A549 (cell line): ENCODE results near the gene PNPLA7. TPM values are rescaled to one million over a fixed set of nuclear protein-coding genes. Genes with fewer than 3 reads are reported as not detected.

ENCODE experiments used
- ATAC-seq, 2 experiments: fragments of 200-7000 bp in 1 of 2; fragments of >200 bp in 1 of 2; cut with Nextera tagmentation in 1 of 2; cut with Tn5 transposase in 1 of 2; 3 replicates each; pipeline versions ENCODE4 v1.8.0 to v1.9.1; 2018 to 2020; ENCODE audit warnings: mild to moderate bottlenecking in 1 of 2, moderate library complexity in 1 of 2
- CTCF ChIA-PET: fragments of 300-600 bp; sonication (Branson Sonifier 250); formaldehyde crosslinking; extraction: SDS; loops from one replicate; lab custom pipeline; 2021; ENCODE audit warnings: antibody characterized with exemption, inconsistent platforms; lab: Yijun Ruan, JAX
- POLR2A ChIA-PET: fragments of 350-600 bp; formaldehyde crosslinking; extraction: SDS; loops from one replicate; lab custom pipeline; 2021; ENCODE audit warnings: antibody characterized with exemption, inconsistent platforms; lab: Yijun Ruan, JAX
- DNase-seq, 2 experiments: peaks; one replicate each; pipeline versions ENCODE4 v3.0.0 to v3.0.0-alpha.2; 2011 to 2016; ENCODE audit warnings: low read depth in 1 of 2, low spot score in 1 of 2
- FAIRE-seq: peaks from 2 replicates; lab custom pipeline; 2011; peaks lifted over from hg19 to GRCh38; lab: Jason Lieb, UNC
- H3K27ac ChIP-seq, 2 experiments: fragments of >200 bp; sonication (Bioruptor Twin); formaldehyde crosslinking; 3 replicates each; pipeline ENCODE4 v1.5.1; 2016 to 2017
- H3K4me1 ChIP-seq: fragments of >200 bp; sonication (Bioruptor Twin); formaldehyde crosslinking; 3 replicates; pipeline ENCODE4 v1.6.1; 2016
- H3K4me2 ChIP-seq: fragments of >200 bp; sonication (Bioruptor Twin); formaldehyde crosslinking; 3 replicates; pipeline ENCODE4 v1.6.1; 2016
- H3K4me3 ChIP-seq: fragments of >200 bp; sonication (Bioruptor Twin); formaldehyde crosslinking; 3 replicates; pipeline ENCODE4 v1.5.1; 2016
- H3K9me3 ChIP-seq: fragments of >200 bp; sonication (Bioruptor Twin); formaldehyde crosslinking; 3 replicates; pipeline ENCODE4 v1.6.1; 2016
- BHLHE40 ChIP-seq: IDR thresholded peaks from 2 replicates; pipeline ENCODE4 v1.6.1; 2012; ENCODE audit warnings: low read depth, low read length, inconsistent platforms
- CBX2 ChIP-seq: fragments of 200-600 bp; sonication (generic); IDR thresholded peaks from 2 replicates; pipeline ENCODE4 v1.6.1; 2016; ENCODE audit warnings: low read depth, mild to moderate bottlenecking, borderline replicate concordance
- CEBPB ChIP-seq, 2 experiments: fragments of >200 bp in 1 of 2; sonication (Bioruptor Twin) in 1 of 2; formaldehyde crosslinking in 1 of 2; IDR thresholded peaks; 2 replicates each; pipeline ENCODE4 v1.6.1; 2012 to 2016
- CHD2 ChIP-seq: fragments of 150-350 bp; IDR thresholded peaks from 2 replicates; pipeline ENCODE4 v1.6.1; 2014; ENCODE audit warnings: low read length; ENCODE audit not compliant: partially characterized antibody
- CHD4 ChIP-seq: fragments of 200-600 bp; sonication (generic); IDR thresholded peaks from 2 replicates; pipeline ENCODE4 v1.6.1; 2016; ENCODE audit warnings: antibody characterized with exemption, mild to moderate bottlenecking, borderline replicate concordance
- EP300 ChIP-seq, 2 experiments: fragments of >200 bp; sonication (Bioruptor Twin); formaldehyde crosslinking; IDR thresholded peaks; 2 replicates in 1 of 2; 3 replicates in 1 of 2; pipeline ENCODE4 v1.6.1; 2016 to 2017
- HOXA7 ChIP-seq: fragments of 250-450 bp; sonication (Bioruptor Pico); IDR thresholded peaks from 2 replicates; pipeline ENCODE4 v1.5.0; 2020; ENCODE audit warnings: mild to moderate bottlenecking, moderate library complexity
- HOXB13 ChIP-seq: fragments of 250-450 bp; sonication (Bioruptor Pico); IDR thresholded peaks from 2 replicates; pipeline ENCODE4 v1.5.0; 2020; ENCODE audit warnings: low read depth, mild to moderate bottlenecking, moderate library complexity
- KDM1A ChIP-seq: fragments of 200-600 bp; sonication (generic); IDR thresholded peaks from 2 replicates; pipeline ENCODE4 v1.6.1; 2016; ENCODE audit warnings: low read depth, mild to moderate bottlenecking
- KDM5A ChIP-seq: fragments of 200-600 bp; sonication (generic); IDR thresholded peaks from 2 replicates; pipeline ENCODE4 v1.6.1; 2016; ENCODE audit warnings: antibody characterized with exemption, mild to moderate bottlenecking
- NPAS2 ChIP-seq: fragments of 250-450 bp; sonication (Bioruptor Pico); IDR thresholded peaks from 2 replicates; pipeline ENCODE4 v1.8.0; 2022; ENCODE audit warnings: mild to moderate bottlenecking, moderate library complexity, borderline replicate concordance
- PHF8 ChIP-seq: fragments of 200-600 bp; sonication (generic); IDR thresholded peaks from 2 replicates; pipeline ENCODE4 v1.6.1; 2016; ENCODE audit warnings: low read depth, mild to moderate bottlenecking, antibody characterized with exemption, moderate library complexity, borderline replicate concordance
- RAD21 ChIP-seq, 2 experiments: fragments of >200 bp in 1 of 2; sonication (Bioruptor Twin) in 1 of 2; formaldehyde crosslinking in 1 of 2; IDR thresholded peaks in 1 of 2; conservative IDR thresholded peaks in 1 of 2; 2 replicates in 1 of 2; 3 replicates in 1 of 2; pipeline ENCODE4 v1.6.1; 2012 to 2018; ENCODE audit warnings: inconsistent platforms in 1 of 2
- RFX5 ChIP-seq: fragments of 450-650 bp; IDR thresholded peaks from 2 replicates; pipeline ENCODE4 v1.7.1; 2014; ENCODE audit warnings: antibody characterized with exemption, mild to moderate bottlenecking, moderate library complexity
- RNF2 ChIP-seq: fragments of 200-600 bp; sonication (generic); IDR thresholded peaks from 2 replicates; pipeline ENCODE4 v1.6.1; 2016; ENCODE audit warnings: low read depth, mild to moderate bottlenecking, antibody characterized with exemption, moderate library complexity, borderline replicate concordance
- SMC3 ChIP-seq: fragments of >200 bp; sonication (Bioruptor Twin); formaldehyde crosslinking; IDR thresholded peaks from 3 replicates; pipeline ENCODE4 v1.6.1; 2018; ENCODE audit warnings: inconsistent platforms
- TFCP2L1 ChIP-seq: fragments of 250-450 bp; sonication (Bioruptor Pico); IDR thresholded peaks from 2 replicates; pipeline ENCODE4 v1.5.0; 2021; ENCODE audit warnings: mild to moderate bottlenecking
- TP53 ChIP-seq: fragments of 250-450 bp; sonication (Bioruptor Pico); IDR thresholded peaks from 2 replicates; pipeline ENCODE4 v1.5.0; 2021; ENCODE audit warnings: mild to moderate bottlenecking, moderate library complexity
- ZC3H11A ChIP-seq: fragments of 450-650 bp; IDR thresholded peaks from 2 replicates; pipeline ENCODE4 v1.6.1; 2014; ENCODE audit warnings: antibody characterized with exemption, mild to moderate bottlenecking
- ZFP36 ChIP-seq: fragments of 450-650 bp; IDR thresholded peaks from 2 replicates; pipeline ENCODE4 v1.6.1; 2014; ENCODE audit warnings: borderline replicate concordance; ENCODE audit not compliant: partially characterized antibody
- ZNF302 ChIP-seq: fragments of 250-450 bp; sonication (Bioruptor Pico); IDR thresholded peaks from 2 replicates; pipeline ENCODE4 v1.9.0; 2021; ENCODE audit warnings: inconsistent platforms, mild to moderate bottlenecking, moderate library complexity
- WGBS: methylation state at CpG from one replicate; pipeline ENCODE4 v1.1.6; 2017; ENCODE audit errors: missing lambda C conversion rate; 5-methylcytosine and 5-hydroxymethylcytosine counted together
- polyA plus RNA-seq, 4 experiments: library from polyadenylated mRNA; depleted of rRNA in 3 of 4; stranded (reverse); fragments of >200 nt; fragmentation: RNase III in 1 of 4; extraction: RNeasy Plus Mini Kit Qiagen cat#74134 plus additional on column Dnase treatment in 1 of 4; gene quantifications; 2 replicates in 3 of 4; 3 replicates in 1 of 4; pipeline ENCODE4 v1.2.3, GENCODE V29; 2011 to 2017
- TF ChIP-seq, protein P1 (sequence below): IDR thresholded peaks from 2 replicates; pipeline ENCODE4 v1.6.1; 2012
- TF ChIP-seq, protein P2 (sequence below): fragments of 150-350 bp; IDR thresholded peaks from 2 replicates; pipeline ENCODE4 v1.6.1; 2014; ENCODE audit warnings: low read depth, mild to moderate bottlenecking, low read length
- TF ChIP-seq, protein P3 (sequence below): IDR thresholded peaks from 2 replicates; pipeline ENCODE4 v1.6.1; 2012
- TF ChIP-seq, protein P4 (sequence below): IDR thresholded peaks from 2 replicates; pipeline ENCODE4 v1.6.1; 2012; ENCODE audit warnings: low read depth, borderline replicate concordance
- TF ChIP-seq, protein P5 (sequence below): fragments of 450-650 bp; IDR thresholded peaks from 2 replicates; pipeline ENCODE4 v1.6.1; 2014; ENCODE audit warnings: antibody characterized with exemption
- TF ChIP-seq, protein P6 (sequence below): fragments of 250-450 bp; sonication (Bioruptor Pico); IDR thresholded peaks from 2 replicates; pipeline ENCODE4 v1.5.0; 2020; ENCODE audit warnings: low read depth, mild to moderate bottlenecking, moderate library complexity
- TF ChIP-seq, protein P7 (sequence below): fragments of >200 bp; sonication (Bioruptor Twin); formaldehyde crosslinking; IDR thresholded peaks from 3 replicates; pipeline ENCODE4 v1.5.1; 2016

PNPLA7 gene
- polyA plus RNA-seq, 2 of the 4 experiments (the other 2 are of a cell fraction) = 0.31 to 1.1 TPM

DNA sequence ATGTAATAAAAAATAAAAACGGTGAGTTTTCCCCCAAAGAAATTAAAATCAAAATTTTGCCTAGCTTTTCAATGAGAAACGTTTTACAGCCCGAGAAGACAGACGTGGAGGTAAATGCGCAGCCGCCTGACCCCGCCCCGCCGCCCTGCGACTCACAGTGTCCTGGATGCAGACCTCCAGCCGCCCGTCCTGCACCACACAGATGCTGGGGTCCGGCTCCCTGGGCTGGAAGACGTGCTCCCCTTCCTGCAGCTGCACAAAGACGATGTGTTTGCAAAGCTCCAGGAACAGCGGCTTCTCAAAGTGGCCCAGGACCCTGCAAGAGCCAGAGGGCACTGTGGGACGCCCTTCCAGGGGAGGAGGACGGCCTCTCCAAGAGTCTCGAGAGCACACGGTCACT is 7.7 kb downstream of the PNPLA7 start:
- no peak for TF ChIP-seq TP53 (CRISPR knock-in tag)
- no peak for TF ChIP-seq CBX2
- no peak for TF ChIP-seq PHF8
- TF ChIP-seq BHLHE40 = no peak
- no peak for TF ChIP-seq TFCP2L1
- TF ChIP-seq ZNF302 (CRISPR knock-in tag) = no peak
- TF ChIP-seq CEBPB (IDR thresholded peaks at IDR 0.05) = no peak
- no peak for TF ChIP-seq ZFP36
- no peak for TF ChIP-seq ZC3H11A
- TF ChIP-seq, protein P1, sequence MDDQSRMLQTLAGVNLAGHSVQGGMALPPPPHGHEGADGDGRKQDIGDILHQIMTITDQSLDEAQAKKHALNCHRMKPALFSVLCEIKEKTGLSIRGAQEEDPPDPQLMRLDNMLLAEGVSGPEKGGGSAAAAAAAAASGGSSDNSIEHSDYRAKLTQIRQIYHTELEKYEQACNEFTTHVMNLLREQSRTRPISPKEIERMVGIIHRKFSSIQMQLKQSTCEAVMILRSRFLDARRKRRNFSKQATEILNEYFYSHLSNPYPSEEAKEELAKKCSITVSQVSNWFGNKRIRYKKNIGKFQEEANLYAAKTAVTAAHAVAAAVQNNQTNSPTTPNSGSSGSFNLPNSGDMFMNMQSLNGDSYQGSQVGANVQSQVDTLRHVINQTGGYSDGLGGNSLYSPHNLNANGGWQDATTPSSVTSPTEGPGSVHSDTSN = no peak
- TF ChIP-seq, protein P2, sequence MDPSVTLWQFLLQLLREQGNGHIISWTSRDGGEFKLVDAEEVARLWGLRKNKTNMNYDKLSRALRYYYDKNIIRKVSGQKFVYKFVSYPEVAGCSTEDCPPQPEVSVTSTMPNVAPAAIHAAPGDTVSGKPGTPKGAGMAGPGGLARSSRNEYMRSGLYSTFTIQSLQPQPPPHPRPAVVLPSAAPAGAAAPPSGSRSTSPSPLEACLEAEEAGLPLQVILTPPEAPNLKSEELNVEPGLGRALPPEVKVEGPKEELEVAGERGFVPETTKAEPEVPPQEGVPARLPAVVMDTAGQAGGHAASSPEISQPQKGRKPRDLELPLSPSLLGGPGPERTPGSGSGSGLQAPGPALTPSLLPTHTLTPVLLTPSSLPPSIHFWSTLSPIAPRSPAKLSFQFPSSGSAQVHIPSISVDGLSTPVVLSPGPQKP = no peak
- TF ChIP-seq HOXB13 = no peak
- no peak for TF ChIP-seq EP300 (IDR thresholded peaks at IDR 0.05)
- no peak for TF ChIP-seq SMC3
- TF ChIP-seq KDM5A = no peak
- TF ChIP-seq, protein P3, sequence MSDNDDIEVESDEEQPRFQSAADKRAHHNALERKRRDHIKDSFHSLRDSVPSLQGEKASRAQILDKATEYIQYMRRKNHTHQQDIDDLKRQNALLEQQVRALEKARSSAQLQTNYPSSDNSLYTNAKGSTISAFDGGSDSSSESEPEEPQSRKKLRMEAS = no peak
- no peak for TF ChIP-seq KDM1A
- no peak for TF ChIP-seq RAD21 (conservative IDR thresholded peaks at IDR 0.05 in 1 of 2, IDR thresholded peaks at IDR 0.05 in 1 of 2)
- Histone ChIP-seq H3K4me1 (no peaks in the 10 kb centered on the region), H3K9me3 (no peaks in the 10 kb centered on the region), H3K4me3 (no peak overlapping the region), H3K27ac (no peak overlapping the region), H3K4me2 (no peak overlapping the region)
- no peak for ATAC-seq
- FAIRE-seq = no peak
- ChIA-PET POLR2A (interaction anchor here (1.4 kb wide), 1 partner anchor 10 kb away, joined by 6 read pairs; the partner anchor contains the start of gene MRPL41), CTCF (interaction anchor here (0.9 to 1.4 kb wide), 4 partner anchors 33 to 241 kb away, joined by 3 to 4 read pairs (median 4); partner anchors contain the start of genes DPH7, EXD3, NOXA1 and NRARP)
- WGBS = 72% methylated on average over 19 of the region's 20 CpGs
- DNase-seq = no peak

DNA sequence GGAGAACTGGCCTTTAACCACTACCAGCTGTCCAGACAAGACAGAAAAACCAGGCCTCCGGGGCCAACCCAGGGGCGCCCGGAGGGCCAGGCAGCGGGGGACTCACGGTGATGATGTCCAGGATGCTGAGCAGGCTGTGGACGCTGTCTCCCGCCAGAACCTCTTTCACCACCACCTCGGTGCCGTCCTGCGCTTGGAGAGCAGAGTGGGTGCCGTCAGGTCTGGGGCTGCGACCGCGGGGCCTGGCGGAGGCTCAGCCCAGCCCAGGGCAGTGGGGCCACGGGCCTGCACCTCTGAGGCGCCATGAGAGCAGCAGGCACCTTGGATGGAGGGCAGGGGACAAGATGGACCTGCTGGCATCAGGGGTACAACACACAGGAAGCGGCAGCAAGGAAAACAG is 9.7 kb downstream of the PNPLA7 start:
- Histone ChIP-seq H3K9me3 (no peaks in the 10 kb centered on the region), H3K4me3 (no peak overlapping the region), H3K27ac (no peak overlapping the region), H3K4me2 (no peak overlapping the region), H3K4me1 (no peaks in the 10 kb centered on the region)
- no peak for FAIRE-seq
- DNase-seq = no peak
- TF ChIP-seq, protein P1 = no peak
- TF ChIP-seq, protein P4, sequence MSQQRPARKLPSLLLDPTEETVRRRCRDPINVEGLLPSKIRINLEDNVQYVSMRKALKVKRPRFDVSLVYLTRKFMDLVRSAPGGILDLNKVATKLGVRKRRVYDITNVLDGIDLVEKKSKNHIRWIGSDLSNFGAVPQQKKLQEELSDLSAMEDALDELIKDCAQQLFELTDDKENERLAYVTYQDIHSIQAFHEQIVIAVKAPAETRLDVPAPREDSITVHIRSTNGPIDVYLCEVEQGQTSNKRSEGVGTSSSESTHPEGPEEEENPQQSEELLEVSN = no peak
- TF ChIP-seq, protein P5, sequence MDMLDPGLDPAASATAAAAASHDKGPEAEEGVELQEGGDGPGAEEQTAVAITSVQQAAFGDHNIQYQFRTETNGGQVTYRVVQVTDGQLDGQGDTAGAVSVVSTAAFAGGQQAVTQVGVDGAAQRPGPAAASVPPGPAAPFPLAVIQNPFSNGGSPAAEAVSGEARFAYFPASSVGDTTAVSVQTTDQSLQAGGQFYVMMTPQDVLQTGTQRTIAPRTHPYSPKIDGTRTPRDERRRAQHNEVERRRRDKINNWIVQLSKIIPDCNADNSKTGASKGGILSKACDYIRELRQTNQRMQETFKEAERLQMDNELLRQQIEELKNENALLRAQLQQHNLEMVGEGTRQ = no peak
- TF ChIP-seq, protein P6, sequence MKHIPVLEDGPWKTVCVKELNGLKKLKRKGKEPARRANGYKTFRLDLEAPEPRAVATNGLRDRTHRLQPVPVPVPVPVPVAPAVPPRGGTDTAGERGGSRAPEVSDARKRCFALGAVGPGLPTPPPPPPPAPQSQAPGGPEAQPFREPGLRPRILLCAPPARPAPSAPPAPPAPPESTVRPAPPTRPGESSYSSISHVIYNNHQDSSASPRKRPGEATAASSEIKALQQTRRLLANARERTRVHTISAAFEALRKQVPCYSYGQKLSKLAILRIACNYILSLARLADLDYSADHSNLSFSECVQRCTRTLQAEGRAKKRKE (CRISPR knock-in tag) = no peak
- TF ChIP-seq RNF2 = no peak
- TF ChIP-seq, protein P7, sequence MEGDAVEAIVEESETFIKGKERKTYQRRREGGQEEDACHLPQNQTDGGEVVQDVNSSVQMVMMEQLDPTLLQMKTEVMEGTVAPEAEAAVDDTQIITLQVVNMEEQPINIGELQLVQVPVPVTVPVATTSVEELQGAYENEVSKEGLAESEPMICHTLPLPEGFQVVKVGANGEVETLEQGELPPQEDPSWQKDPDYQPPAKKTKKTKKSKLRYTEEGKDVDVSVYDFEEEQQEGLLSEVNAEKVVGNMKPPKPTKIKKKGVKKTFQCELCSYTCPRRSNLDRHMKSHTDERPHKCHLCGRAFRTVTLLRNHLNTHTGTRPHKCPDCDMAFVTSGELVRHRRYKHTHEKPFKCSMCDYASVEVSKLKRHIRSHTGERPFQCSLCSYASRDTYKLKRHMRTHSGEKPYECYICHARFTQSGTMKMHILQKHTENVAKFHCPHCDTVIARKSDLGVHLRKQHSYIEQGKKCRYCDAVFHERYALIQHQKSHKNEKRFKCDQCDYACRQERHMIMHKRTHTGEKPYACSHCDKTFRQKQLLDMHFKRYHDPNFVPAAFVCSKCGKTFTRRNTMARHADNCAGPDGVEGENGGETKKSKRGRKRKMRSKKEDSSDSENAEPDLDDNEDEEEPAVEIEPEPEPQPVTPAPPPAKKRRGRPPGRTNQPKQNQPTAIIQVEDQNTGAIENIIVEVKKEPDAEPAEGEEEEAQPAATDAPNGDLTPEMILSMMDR = no peak
- TF ChIP-seq HOXA7 (CRISPR knock-in tag) = no peak
- no peak for TF ChIP-seq EP300 (IDR thresholded peaks at IDR 0.05)
- TF ChIP-seq CHD4 = no peak
- TF ChIP-seq NPAS2 (CRISPR knock-in tag) = no peak
- TF ChIP-seq, protein P2 = no peak
- no peak for TF ChIP-seq CEBPB (IDR thresholded peaks at IDR 0.05)
- no peak for TF ChIP-seq RFX5
- TF ChIP-seq CHD2 = no peak
- 93% methylated on average over 15 of the region's 18 CpGs for WGBS
- ChIA-PET POLR2A (no interaction called here), CTCF (interaction anchor here (1.3 to 1.6 kb wide), 2 partner anchors 10 to 95 kb away, joined by 4 read pairs; partner anchors contain the start of gene PNPLA7)
- ATAC-seq = no peak
